IPS-15b (cell line): ENCODE data around the gene FAM168A.

Source experiments
- H3K27me3 ChIP-seq: one replicate; pipeline ENCODE4 v1.6.1; 2013; ENCODE audit warnings: low read length; ENCODE audit not compliant: control insufficient read depth, insufficient read depth
- H3K36me3 ChIP-seq: one replicate; pipeline ENCODE4 v1.6.1; 2013; ENCODE audit warnings: low read length; ENCODE audit not compliant: control insufficient read depth, insufficient read depth
- H3K4me1 ChIP-seq: one replicate; pipeline ENCODE4 v1.6.1; 2013; ENCODE audit warnings: mild to moderate bottlenecking, low read length; ENCODE audit not compliant: control insufficient read depth, insufficient read depth
- H3K4me3 ChIP-seq: one replicate; pipeline ENCODE4 v1.5.1; 2013; ENCODE audit warnings: low read depth, low read length
- H3K9ac ChIP-seq: one replicate; pipeline ENCODE4 v1.6.1; 2013; ENCODE audit warnings: low read depth, mild to moderate bottlenecking, low read length
- H3K9me3 ChIP-seq: one replicate; pipeline ENCODE4 v1.6.1; 2013; ENCODE audit warnings: mild to moderate bottlenecking, low read length; ENCODE audit not compliant: control insufficient read depth, insufficient read depth

FAM168A gene

DNA sequence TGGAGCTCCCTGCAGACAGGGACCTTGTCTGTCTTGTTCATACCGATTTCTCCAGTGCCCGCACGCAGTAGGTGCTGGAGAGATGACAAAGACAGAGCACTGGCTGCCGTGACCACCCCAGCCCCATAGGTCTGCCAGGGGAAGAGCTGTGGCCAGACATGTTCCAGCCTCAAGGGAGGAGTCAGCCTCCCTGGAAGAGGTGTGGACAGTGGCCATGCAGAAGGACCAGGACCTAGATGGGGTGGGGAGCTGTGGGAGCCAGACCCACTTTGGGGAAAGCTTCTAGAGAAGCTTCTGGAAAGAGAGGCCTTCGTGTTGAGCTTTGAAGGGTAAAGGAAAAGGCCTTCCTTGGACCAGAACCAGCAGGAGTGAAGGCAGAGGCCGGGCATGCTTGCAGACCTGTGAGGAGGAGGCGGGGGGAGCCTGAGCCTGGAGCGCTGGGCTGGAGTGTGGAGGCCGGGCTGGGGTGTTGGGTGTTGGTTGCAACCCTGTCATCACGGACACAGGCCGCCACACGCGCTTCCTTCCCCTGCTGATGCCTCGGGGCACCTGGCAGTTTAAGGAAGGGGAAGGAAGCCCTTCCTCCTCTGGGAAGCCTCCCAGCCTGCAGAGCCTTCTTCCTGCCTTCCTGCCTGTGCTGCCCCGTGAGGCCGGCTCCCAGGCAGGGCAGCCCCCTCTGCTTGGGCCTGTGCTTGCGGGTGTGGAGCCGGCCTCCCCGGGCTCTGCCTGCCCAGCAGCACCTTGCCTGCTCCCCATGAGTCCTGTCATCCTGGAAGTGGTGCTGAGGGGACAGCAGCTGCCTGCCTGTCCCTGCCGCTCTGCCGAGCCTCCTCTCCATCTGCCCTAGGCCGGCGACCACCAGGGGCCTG lies 209.4 kb downstream of the FAM168A start:
- no peak overlapping the region for H3K9ac ChIP-seq
- H3K4me3 ChIP-seq: no peak overlapping the region
- no peaks in the 10 kb centered on the region for H3K4me1 ChIP-seq
- H3K9me3 ChIP-seq: no peaks in the 10 kb centered on the region
- H3K36me3 ChIP-seq: peaks cover 6% of the 10 kb centered on the region
- H3K27me3 ChIP-seq: no peaks in the 10 kb centered on the region

DNA sequence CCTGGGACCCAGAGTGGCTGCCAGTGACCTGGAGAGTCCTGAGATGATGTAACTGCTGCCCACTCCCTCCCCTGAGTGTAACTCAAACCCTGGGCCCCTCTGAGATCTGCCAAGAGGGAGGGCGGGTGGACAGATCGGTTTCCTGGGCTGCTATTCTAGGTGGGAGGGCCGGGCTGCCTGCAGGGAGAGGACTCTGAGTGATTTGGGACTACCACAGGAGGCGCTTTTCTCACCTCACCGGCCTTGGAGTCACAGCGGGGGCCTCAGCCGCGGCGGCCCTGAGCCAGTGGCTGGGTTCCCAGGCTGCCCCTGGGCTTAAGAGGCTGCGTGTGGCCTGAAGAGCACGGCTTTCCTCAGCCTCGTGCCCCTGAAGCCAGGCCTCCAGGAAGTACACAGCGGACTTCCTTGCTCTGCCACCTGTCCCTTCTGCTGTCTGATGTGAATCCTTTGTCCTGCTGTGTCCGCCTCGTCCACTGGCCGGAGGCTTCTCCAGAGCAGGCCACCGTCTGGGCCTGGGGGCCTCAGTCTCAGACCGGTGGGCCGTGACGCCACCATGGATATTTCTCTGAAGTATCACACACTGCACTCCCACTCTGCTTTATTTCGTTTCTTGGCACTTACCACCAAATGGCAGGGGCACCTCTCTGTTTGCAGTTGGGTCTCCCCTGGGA lies 210.2 kb downstream of the FAM168A start:
- H3K4me1 ChIP-seq: no peaks in the 10 kb centered on the region
- H3K9me3 ChIP-seq: no peaks in the 10 kb centered on the region
- H3K36me3 ChIP-seq: peaks cover 6% of the 10 kb centered on the region
- no peaks in the 10 kb centered on the region for H3K27me3 ChIP-seq
- H3K9ac ChIP-seq: no peak overlapping the region
- no peak overlapping the region for H3K4me3 ChIP-seq

DNA sequence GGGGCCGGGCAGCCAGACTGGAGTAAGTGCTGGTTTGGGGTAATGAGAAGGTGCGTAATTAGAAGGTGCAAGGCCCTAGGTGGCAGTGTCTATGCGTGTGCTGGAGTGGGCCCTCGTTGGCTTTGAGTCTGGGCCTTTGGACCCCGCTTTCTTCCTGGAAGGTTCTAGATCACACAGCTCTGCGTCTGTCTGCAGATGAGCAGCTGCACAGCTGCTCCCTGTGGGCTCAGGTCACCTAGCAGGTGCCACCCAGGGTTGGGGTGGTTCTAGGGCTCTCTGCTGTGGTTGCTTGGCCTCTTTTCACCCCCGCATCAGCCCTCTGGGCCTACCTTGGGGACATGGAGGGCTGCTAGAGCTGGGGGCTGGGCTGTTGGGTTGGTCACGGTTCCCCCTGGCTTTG lies 211.4 kb downstream of the FAM168A start:
- H3K4me1 ChIP-seq: no peaks in the 10 kb centered on the region

DNA sequence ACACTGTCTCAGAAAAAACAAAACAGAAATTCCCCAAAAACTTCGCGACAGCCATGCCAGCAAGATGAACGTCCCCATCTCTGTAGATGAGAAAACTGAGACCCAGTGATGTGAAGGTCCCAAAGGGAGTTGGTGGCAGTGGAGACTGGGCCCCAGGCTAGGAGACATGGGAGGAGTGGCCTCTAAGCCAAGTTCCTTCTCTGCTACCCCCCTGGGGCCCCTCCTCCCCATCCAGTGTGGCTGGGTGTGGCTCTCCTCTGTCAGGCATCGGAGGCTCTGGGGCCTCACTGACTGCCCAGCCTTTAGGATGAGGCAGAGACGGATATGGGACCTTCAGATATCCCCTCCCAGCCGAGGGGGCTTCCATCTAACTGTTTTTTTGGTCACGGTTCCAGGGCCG lies 211.9 kb downstream of the FAM168A start:
- Histone ChIP-seq H3K9ac (no peak overlapping the region), H3K9me3 (no peaks in the 10 kb centered on the region), H3K4me3 (no peak overlapping the region), H3K4me1 (no peaks in the 10 kb centered on the region), H3K36me3 (peaks cover 2% of the 10 kb centered on the region), H3K27me3 (no peaks in the 10 kb centered on the region)

More for the DNA sequence above, 211.4 kb downstream of the FAM168A start:
- Histone ChIP-seq H3K4me3 (no peak overlapping the region), H3K9ac (no peak overlapping the region), H3K9me3 (no peaks in the 10 kb centered on the region), H3K36me3 (peaks cover 4% of the 10 kb centered on the region), H3K27me3 (no peaks in the 10 kb centered on the region)

DNA sequence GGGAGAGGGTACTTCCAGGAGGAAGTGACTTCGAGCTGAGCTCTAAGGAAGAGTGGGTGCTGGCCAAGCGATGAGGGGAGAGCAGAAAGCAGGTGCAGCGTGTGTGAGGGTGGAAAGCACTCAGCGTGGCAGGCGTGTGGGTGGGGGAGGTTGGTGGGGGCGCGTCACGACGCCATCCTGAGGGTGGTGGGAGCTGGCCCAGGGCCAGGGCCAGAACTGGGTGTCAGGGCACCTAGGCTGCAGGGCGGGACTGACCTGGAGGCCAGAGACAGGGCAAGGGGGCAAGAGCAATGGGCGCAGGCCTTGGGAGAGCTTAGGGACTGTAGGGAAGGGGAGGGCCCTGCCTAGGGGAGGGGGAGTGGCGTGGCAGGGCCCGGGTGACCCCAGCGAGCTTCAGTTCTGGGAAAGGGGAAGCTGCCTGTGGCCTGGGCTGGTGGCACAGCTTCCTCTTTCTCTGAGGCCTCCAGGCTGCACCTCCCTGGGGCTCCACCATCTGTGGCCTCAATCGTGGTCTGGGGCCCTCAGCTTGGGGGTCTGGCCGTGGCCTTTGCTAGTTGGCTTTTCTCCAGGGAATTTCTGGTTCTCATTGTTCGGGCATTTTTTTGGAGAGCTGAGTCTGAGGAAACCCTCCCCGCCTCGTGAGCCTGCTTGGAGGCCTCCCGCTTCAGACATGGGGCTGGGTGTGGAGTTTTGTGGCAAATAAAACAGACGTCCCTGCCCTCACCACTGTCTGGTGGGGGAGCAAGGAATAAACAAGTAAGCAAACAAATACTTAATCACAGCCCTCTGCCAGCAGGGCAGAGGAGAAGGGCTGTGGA lies 212.8 kb downstream of the FAM168A start:
- Histone ChIP-seq H3K9ac (no peak overlapping the region), H3K4me3 (no peak overlapping the region), H3K4me1 (no peaks in the 10 kb centered on the region), H3K9me3 (no peaks in the 10 kb centered on the region), H3K36me3 (no peaks in the 10 kb centered on the region), H3K27me3 (no peaks in the 10 kb centered on the region)

DNA sequence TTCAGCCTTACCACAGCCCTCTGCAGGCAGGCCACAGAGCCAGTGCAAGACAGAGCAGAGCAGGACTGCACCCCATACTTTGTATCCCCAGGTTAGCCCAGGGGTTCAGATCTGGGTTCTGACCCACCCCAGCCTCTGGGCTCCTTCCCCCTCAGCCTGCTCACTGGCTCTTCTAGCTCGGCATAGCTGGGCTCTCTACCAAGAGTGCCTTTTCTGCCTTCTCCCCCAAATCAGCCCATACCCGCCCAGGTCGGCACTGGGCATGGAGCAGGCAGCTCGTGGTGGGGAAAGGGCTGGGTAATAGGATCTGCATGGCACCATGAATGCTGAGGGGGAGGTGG lies 213.4 kb downstream of the FAM168A start:
- Histone ChIP-seq H3K9me3 (no peaks in the 10 kb centered on the region), H3K4me3 (no peak overlapping the region), H3K9ac (no peak overlapping the region), H3K4me1 (no peaks in the 10 kb centered on the region), H3K36me3 (no peaks in the 10 kb centered on the region), H3K27me3 (no peaks in the 10 kb centered on the region)

DNA sequence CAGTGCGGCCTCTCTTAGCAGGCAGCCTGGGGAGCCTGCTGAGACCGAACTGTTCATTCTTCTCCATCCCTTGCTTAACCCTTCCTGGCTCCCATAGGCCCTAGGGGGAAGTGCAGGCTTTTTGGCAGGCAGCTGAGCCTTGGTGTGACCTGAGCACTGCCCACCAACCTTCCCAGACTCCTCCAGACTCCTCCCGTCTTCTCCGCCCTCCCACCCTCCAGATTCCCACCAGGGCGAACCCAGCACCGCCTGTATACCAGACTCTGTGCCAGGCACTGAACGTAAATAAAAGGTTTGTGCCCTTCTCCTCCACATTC lies 213.8 kb downstream of the FAM168A start:
- H3K27me3 ChIP-seq: no peaks in the 10 kb centered on the region
- H3K36me3 ChIP-seq: no peaks in the 10 kb centered on the region
- H3K9me3 ChIP-seq: no peaks in the 10 kb centered on the region
- no peak overlapping the region for H3K4me3 ChIP-seq
- no peak overlapping the region for H3K9ac ChIP-seq
- H3K4me1 ChIP-seq: no peaks in the 10 kb centered on the region

DNA sequence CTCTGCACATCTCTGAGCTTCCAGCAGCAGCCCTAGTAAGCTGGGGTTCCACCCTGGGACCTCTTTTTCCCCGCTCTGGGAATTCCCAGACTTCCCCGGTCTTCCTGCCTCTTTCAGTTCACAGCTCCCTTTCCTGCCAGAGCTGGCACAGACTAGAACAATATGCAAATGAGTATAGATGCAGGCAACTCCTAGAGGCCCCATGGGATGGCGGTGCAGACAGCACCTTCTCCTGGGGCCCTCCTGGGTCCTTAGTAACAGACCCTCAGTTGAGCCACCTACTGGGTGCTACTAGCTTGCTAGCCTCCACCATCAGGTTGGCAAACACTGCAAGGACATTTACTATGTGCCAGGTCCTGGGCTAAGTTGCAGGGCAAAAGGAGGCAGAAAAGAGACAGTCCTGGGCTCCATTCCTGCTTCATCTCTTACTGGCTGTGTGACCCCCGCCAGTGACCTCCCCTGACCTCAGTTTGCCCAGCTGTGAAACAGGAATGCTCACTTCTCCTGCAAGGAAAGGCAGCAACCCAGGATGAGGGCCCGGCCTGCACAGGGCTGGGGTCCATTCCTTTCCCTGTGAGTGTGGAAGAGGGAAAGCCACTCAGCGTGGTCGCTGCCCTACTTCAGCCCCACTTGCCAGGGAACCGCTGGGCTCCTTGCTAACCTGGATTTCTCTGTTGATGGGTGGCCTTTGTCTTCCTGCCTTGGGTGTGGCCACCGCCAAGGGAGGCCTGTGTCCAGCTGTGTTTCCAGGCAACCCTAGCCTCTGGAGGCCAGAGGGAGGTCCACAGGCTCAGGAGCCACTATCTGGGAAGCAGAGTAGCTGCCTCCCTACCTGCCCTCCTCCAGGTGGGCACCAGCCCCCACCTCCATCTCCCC lies 214.4 kb downstream of the FAM168A start:
- Histone ChIP-seq H3K4me3 (no peak overlapping the region), H3K9ac (no peak overlapping the region)

DNA sequence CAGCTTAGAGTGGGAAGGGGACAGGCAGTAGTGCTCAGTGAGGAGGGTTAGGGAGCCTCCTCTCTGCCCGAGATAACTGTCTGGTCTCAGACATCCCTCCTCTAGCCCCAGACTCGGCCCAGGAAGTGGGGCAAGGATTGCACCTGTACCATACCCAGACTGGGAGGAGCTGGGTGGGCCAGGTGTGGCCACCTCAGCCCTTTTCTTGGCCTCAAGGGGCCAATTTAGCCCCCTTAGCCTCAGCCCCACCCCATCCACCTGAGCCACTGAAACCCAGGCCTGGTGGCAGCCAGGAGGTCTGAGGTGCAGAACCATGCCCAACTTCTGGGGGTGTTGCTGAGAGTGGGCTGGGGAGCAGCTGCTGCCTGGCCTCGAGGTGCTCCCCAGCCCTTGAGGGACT lies 215.2 kb downstream of the FAM168A start:
- Histone ChIP-seq H3K4me3 (no peak overlapping the region), H3K36me3 (no peaks in the 10 kb centered on the region), H3K9ac (no peak overlapping the region), H3K27me3 (peaks cover 2% of the 10 kb centered on the region), H3K4me1 (peaks cover 3% of the 10 kb centered on the region), H3K9me3 (no peaks in the 10 kb centered on the region)

More for the DNA sequence above, 214.4 kb downstream of the FAM168A start:
- no peaks in the 10 kb centered on the region for H3K27me3 ChIP-seq
- H3K9me3 ChIP-seq: no peaks in the 10 kb centered on the region
- H3K4me1 ChIP-seq: no peaks in the 10 kb centered on the region
- H3K36me3 ChIP-seq: no peaks in the 10 kb centered on the region

DNA sequence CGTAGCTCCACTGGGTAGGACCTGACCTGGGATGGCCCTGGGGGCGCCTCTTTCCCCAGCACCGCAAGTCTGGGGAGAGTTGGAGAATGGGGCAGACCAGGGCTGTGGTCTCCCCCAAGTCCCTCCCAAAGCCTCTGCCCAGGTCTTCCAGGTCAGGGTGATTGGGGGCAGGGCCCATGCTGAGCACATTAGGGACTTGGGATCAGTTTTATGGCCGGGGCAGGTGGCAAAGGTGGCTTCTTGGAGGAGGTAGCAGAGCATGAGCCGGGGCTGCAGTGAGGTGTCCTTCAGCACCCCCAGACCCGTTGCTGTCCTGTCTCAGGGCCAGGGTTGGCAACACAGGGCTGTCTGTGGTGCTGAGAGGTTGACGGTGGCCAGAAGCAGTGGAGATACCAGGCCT lies 215.7 kb downstream of the FAM168A start:
- H3K36me3 ChIP-seq: no peaks in the 10 kb centered on the region
- H3K27me3 ChIP-seq: peaks cover 2% of the 10 kb centered on the region
- H3K9ac ChIP-seq: no peak overlapping the region
- H3K4me3 ChIP-seq: no peak overlapping the region
- H3K9me3 ChIP-seq: no peaks in the 10 kb centered on the region
- H3K4me1 ChIP-seq: peaks cover 3% of the 10 kb centered on the region

DNA sequence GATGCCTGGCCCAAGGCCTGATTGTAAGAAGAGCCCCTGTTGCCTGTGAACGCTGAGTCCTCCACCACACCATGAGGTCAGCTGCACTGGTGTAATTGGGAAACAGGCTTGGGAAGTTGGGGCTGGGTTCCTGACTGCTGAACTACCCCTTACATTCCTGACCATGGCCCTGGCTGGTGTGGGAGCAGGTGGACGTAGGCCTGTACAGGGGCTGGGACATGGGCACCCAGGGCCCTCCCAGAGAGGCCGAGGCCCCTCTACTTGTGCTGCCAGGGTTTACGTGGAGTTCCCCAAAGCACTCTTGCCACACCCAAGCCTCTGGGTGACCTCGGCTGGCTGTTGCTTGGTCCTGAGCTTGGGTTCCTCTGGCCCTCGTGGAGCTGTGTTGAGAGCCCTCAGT lies 216.3 kb downstream of the FAM168A start:
- no peak overlapping the region for H3K9ac ChIP-seq
- H3K36me3 ChIP-seq: no peaks in the 10 kb centered on the region
- H3K4me3 ChIP-seq: no peak overlapping the region
- no peaks in the 10 kb centered on the region for H3K9me3 ChIP-seq
- peaks cover 3% of the 10 kb centered on the region for H3K4me1 ChIP-seq
- H3K27me3 ChIP-seq: peaks cover 2% of the 10 kb centered on the region
